ENCODE data around the gene GRAMD4.

Gene GRAMD4

DNA sequence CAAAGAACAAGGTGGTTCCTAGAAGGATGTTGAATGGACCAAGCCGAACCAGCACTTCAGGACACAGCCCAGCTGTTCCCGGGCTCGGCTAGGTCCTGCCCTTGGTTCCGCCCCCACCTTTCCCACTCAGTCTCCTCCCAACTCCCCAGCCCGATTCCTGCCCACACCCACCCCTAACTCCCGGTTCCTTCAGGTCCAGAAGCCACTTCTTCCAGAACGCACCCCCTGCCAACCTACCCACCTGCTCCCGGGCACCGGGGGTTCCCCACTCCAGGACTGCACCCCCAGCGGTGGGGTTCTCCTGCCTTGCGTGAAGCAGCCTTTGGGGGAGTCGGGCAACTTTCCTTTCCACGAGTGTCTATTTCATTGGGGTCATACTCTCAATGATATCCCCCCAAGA is 87.1 kb downstream of the GRAMD4 start:
- Mint-ChIP-seq H3K4me3 (no peak overlapping the region), H3K27me3 (ENCODE audit: low read depth) (no peaks in the 10 kb centered on the region), H3K4me1 (ENCODE audit: low read depth) (peaks cover 5% of the 10 kb centered on the region)

GRCh38 chr22:46707827-46708570 is 87.8 kb downstream of the GRAMD4 start:
- H3K27me3 Mint-ChIP-seq (ENCODE audit: low read depth): no peaks in the 10 kb centered on the region
- H3K4me1 Mint-ChIP-seq (ENCODE audit: low read depth): peaks cover 5% of the 10 kb centered on the region
- H3K4me3 Mint-ChIP-seq: no peak overlapping the region
- H3K27ac Mint-ChIP-seq: no peak overlapping the region
- no peaks in the 10 kb centered on the region for H3K9me3 Mint-ChIP-seq
- H3K36me3 Mint-ChIP-seq (ENCODE audit: low read depth): peaks cover 61% of the 10 kb centered on the region

More for the DNA sequence above, 87.1 kb downstream of the GRAMD4 start:
- Mint-ChIP-seq H3K9me3 (no peaks in the 10 kb centered on the region), H3K36me3 (ENCODE audit: low read depth) (peaks cover 58% of the 10 kb centered on the region), H3K27ac (no peak overlapping the region)

DNA sequence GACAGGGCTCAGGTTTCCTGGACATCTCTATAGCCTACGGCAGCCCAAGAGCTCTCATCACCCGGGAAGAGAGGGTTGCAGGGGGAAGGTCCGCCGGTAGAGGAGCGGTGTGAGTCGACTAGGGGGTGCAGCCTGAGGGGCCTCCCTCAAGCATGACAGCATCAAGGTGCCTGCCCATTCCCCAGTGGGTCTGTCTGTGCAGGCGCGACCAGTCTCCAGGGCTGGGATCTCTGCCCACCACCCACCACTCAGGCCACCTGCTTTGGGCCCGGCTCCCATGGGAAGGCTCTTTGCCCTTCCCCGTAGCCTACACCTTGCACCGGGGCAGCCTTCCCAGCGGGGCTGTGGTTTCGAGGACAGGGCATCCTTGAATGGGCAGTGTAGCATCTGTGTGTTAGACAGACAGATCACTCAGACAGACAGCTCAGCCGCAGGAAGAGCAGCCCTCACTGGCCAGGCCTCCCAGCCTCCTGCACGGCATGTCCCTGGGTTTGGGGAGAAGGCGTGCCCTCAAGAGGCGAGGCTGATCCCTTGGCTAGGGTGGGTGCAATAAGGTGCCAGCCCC is 88.7 kb downstream of the GRAMD4 start:
- no peaks in the 10 kb centered on the region for H3K9me3 Mint-ChIP-seq
- H3K4me3 Mint-ChIP-seq: no peak overlapping the region
- peaks cover 5% of the 10 kb centered on the region for H3K4me1 Mint-ChIP-seq (ENCODE audit: low read depth)
- peaks cover 64% of the 10 kb centered on the region for H3K36me3 Mint-ChIP-seq (ENCODE audit: low read depth)
- no peaks in the 10 kb centered on the region for H3K27me3 Mint-ChIP-seq (ENCODE audit: low read depth)
- H3K27ac Mint-ChIP-seq: no peak overlapping the region

- Mint-ChIP-seq H3K27me3 (ENCODE audit: low read depth) (no peaks in the 10 kb centered on the region), H3K27ac (peak overlapping the region; percentile 24), H3K9me3 (no peaks in the 10 kb centered on the region), H3K4me3 (no peak overlapping the region), H3K4me1 (ENCODE audit: low read depth) (peaks cover 3% of the 10 kb centered on the region), H3K36me3 (ENCODE audit: low read depth) (peaks cover 63% of the 10 kb centered on the region)
Observed at GRCh38 chr22:46710806-46711205, 90.6 kb downstream of the GRAMD4 start.

DNA sequence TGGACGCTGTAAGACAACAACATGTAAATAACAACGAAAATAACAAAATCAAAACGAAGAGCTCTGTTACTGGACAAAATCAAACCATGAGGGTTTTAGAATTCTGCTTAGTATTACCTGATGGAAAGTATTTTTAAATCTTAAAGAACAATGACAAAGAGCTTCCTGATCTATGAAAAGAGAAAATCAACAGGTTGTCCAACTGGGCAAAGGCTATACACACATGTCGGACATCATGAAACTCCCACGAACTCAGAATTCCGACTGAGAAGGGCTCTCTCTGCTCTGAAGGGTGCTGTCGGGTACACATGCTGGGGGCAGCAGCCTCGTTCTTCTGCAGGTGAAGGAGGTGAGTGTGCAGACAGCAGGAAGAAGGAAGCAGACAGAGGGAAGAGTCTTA is 92.1 kb downstream of the GRAMD4 start:
- no peak overlapping the region for H3K4me3 Mint-ChIP-seq
- peaks cover 56% of the 10 kb centered on the region for H3K36me3 Mint-ChIP-seq (ENCODE audit: low read depth)
- no peaks in the 10 kb centered on the region for H3K4me1 Mint-ChIP-seq (ENCODE audit: low read depth)
- no peak overlapping the region for H3K27ac Mint-ChIP-seq
- H3K9me3 Mint-ChIP-seq: no peaks in the 10 kb centered on the region
- H3K27me3 Mint-ChIP-seq (ENCODE audit: low read depth): no peaks in the 10 kb centered on the region

GRCh38 chr22:46714550-46714949 is 94.4 kb downstream of the GRAMD4 start:
- no peaks in the 10 kb centered on the region for H3K9me3 Mint-ChIP-seq
- no peak overlapping the region for H3K4me3 Mint-ChIP-seq
- H3K36me3 Mint-ChIP-seq (ENCODE audit: low read depth): peaks cover 49% of the 10 kb centered on the region
- no peak overlapping the region for H3K27ac Mint-ChIP-seq
- no peaks in the 10 kb centered on the region for H3K27me3 Mint-ChIP-seq (ENCODE audit: low read depth)
- peaks cover 2% of the 10 kb centered on the region for H3K4me1 Mint-ChIP-seq (ENCODE audit: low read depth)

DNA sequence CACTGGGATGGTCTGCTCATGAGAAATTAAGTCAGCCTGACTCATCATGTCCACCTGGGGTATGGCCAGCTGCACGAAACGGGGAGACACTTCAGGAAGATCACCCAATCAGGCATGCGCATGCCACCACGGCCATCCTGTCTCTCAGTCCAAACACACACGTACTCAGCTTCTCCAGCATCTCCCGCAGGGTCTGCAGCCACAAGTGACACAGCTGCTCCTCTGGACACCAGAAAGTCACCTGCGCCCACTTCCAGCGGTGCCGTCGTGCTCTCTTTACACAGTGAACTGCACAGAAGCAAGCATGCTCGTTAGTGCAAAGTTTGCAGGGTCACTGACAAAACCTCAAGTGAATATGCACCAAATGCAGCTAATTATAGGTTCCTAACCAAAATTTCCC is 99.7 kb downstream of the GRAMD4 start:
- Mint-ChIP-seq H3K9me3 (no peaks in the 10 kb centered on the region), H3K36me3 (ENCODE audit: low read depth) (peaks cover 29% of the 10 kb centered on the region), H3K4me1 (ENCODE audit: low read depth) (peaks cover 4% of the 10 kb centered on the region), H3K27me3 (ENCODE audit: low read depth) (no peaks in the 10 kb centered on the region), H3K27ac (no peak overlapping the region), H3K4me3 (no peak overlapping the region)

- peaks cover 29% of the 10 kb centered on the region for H3K36me3 Mint-ChIP-seq (ENCODE audit: low read depth)
- H3K4me3 Mint-ChIP-seq: no peak overlapping the region
- no peaks in the 10 kb centered on the region for H3K9me3 Mint-ChIP-seq
- H3K27me3 Mint-ChIP-seq (ENCODE audit: low read depth): no peaks in the 10 kb centered on the region
- peaks cover 4% of the 10 kb centered on the region for H3K4me1 Mint-ChIP-seq (ENCODE audit: low read depth)
- no peak overlapping the region for H3K27ac Mint-ChIP-seq
Observed at GRCh38 chr22:46721501-46722085, 101.4 kb downstream of the GRAMD4 start.

DNA sequence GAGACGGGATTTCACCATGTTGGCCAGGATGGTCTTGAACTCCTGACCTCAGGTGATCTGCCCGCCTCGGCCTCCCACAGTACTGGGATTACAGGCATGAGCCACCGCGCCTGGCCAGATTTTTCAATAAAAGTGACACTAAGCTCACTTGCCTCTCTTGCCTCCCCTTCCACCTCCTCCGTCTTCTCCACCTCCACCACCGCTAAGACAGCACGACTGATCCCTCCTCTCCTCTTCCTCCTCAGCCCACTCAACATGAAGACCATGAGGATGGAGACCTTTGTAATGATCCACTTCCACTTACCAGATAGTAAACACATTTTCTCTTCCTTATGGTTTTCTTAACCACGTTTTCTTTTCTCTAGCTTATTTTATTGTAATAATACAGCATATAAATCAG is 103.7 kb downstream of the GRAMD4 start:
- Mint-ChIP-seq H3K4me3 (no peak overlapping the region), H3K4me1 (ENCODE audit: low read depth) (peaks cover 2% of the 10 kb centered on the region), H3K36me3 (ENCODE audit: low read depth) (peaks cover 14% of the 10 kb centered on the region), H3K9me3 (no peaks in the 10 kb centered on the region), H3K27ac (no peak overlapping the region), H3K27me3 (ENCODE audit: low read depth) (no peaks in the 10 kb centered on the region)

- H3K36me3 Mint-ChIP-seq (ENCODE audit: low read depth): peaks cover 9% of the 10 kb centered on the region
- H3K4me1 Mint-ChIP-seq (ENCODE audit: low read depth): peaks cover 2% of the 10 kb centered on the region
Observed at GRCh38 chr22:46725096-46725495, 104.9 kb downstream of the GRAMD4 start.

DNA sequence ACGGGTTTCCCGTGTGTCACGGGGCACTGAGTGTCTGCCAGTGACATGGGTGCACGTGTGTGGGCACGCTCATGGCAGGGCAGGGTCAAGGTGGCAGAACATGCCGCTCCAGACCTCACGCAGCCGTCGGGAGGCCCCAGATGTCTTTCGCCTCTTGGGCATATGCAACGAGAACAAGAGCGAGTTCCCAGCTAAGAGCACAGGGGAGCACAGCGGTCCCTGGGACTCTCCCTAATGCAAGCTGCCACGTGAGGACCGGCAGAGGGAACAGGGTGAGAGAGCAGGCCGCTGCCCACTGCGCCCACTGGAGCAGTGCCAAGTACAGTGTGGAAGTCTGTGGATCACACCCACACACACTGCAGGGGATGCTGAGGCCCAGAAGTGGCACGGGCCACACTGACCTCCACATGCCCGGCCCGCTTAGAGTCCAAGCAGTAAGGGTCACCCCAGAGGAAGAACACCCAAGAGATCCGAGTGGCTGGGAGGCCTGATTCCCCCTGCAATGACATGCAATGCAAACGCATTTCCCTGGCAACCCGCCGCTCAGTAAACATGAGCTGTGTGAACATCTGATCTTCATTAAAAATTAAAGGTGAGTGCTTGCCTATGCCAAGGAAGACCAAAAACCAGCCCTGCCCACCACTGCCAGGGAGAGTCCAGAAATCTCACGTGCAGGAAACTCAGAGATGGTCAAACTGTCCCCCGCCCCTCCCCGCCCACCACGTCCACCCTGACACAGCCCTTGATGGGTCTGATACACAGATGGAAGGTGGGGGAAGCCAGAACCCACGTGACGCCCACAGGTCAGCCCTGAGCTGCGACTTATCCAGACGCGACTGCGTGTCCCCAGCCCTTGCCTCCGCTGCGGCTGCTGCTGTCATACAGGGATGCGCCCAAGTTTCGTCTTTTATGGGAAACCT is 106.1 kb downstream of the GRAMD4 start:
- H3K36me3 Mint-ChIP-seq (ENCODE audit: low read depth): peaks cover 12% of the 10 kb centered on the region
- no peak overlapping the region for H3K27ac Mint-ChIP-seq
- H3K9me3 Mint-ChIP-seq: no peaks in the 10 kb centered on the region
- no peaks in the 10 kb centered on the region for H3K27me3 Mint-ChIP-seq (ENCODE audit: low read depth)
- no peak overlapping the region for H3K4me3 Mint-ChIP-seq
- H3K4me1 Mint-ChIP-seq (ENCODE audit: low read depth): peaks cover 9% of the 10 kb centered on the region

More at GRCh38 chr22:46725096-46725495, 104.9 kb downstream of the GRAMD4 start:
- Mint-ChIP-seq H3K27ac (no peak overlapping the region), H3K4me3 (no peak overlapping the region), H3K27me3 (ENCODE audit: low read depth) (no peaks in the 10 kb centered on the region), H3K9me3 (no peaks in the 10 kb centered on the region)

DNA sequence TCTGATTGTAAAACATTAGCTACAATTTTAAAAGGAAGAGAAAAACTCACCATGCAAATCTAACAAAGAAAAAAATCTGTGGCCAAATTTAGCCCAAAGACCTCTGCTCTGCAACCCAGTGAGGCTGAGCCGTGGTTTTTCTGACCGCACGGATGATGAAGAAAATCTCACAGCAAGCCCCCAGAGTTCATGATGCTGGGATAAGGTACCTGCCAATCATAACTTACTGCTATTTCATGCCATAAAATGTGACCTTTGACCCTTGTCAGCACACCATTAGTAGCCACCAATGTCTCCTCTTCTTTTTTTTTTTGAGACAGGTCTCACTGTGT is 106.8 kb downstream of the GRAMD4 start:
- H3K36me3 Mint-ChIP-seq (ENCODE audit: low read depth): peaks cover 12% of the 10 kb centered on the region
- no peak overlapping the region for H3K4me3 Mint-ChIP-seq
- no peaks in the 10 kb centered on the region for H3K27me3 Mint-ChIP-seq (ENCODE audit: low read depth)
- H3K9me3 Mint-ChIP-seq: no peaks in the 10 kb centered on the region
- H3K27ac Mint-ChIP-seq: no peak overlapping the region
- H3K4me1 Mint-ChIP-seq (ENCODE audit: low read depth): peaks cover 15% of the 10 kb centered on the region

DNA sequence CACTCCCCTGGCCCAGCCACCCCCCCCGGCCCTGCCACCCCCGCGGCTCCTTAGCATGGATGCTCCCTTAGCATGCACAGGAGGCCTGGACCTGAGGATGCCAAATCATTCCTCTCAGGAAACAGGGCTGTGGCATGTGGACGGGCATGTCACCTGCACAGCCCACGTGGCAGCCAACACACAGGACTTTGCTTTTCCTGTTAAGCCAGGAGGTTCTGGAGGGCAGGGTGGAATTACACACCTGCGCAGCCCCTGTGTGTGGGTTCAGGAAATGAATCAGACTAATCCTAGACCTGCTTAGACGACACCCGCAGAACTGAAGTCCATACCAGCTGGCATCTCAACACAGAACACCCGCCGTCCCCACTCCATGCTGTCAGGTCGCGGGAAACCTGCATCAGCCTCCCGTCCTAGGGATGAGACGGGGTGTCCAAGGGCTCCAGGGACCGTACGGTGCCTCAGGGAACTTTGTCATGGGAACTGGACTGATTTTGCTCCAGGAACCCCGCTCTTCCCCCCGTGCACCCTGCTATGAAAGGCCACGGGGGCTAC is 107.7 kb downstream of the GRAMD4 start:
- Mint-ChIP-seq H3K27me3 (ENCODE audit: low read depth) (no peaks in the 10 kb centered on the region), H3K4me3 (no peak overlapping the region), H3K27ac (no peak overlapping the region), H3K9me3 (no peaks in the 10 kb centered on the region), H3K36me3 (ENCODE audit: low read depth) (peaks cover 12% of the 10 kb centered on the region), H3K4me1 (ENCODE audit: low read depth) (peaks cover 15% of the 10 kb centered on the region)

- Mint-ChIP-seq H3K9me3 (no peaks in the 10 kb centered on the region), H3K36me3 (ENCODE audit: low read depth) (peaks cover 12% of the 10 kb centered on the region), H3K4me3 (no peak overlapping the region), H3K27me3 (ENCODE audit: low read depth) (no peaks in the 10 kb centered on the region), H3K4me1 (ENCODE audit: low read depth) (peaks cover 15% of the 10 kb centered on the region), H3K27ac (no peak overlapping the region)
Observed at GRCh38 chr22:46728470-46728869, 108.3 kb downstream of the GRAMD4 start.
